Vagina (tissue), 2 donors: Measurements from ENCODE around the gene CMTR1.

Experiments
- CTCF ChIP-seq, 3 experiments: fragments of 450-650 bp in 2 of 3; fragments of 200-600 bp in 1 of 3; sonication (generic) in 1 of 3; IDR thresholded peaks; one replicate each; pipeline ENCODE4 v1.5.1; 2017 to 2019; ENCODE audit warnings: antibody characterized with exemption in 3 of 3, mild to moderate bottlenecking in 2 of 3, moderate library complexity in 2 of 3
- POLR2A ChIP-seq, 2 donors: fragments of 450-650 bp; IDR thresholded peaks; one replicate each; pipeline ENCODE4 v1.6.1; 2017; ENCODE audit warnings: antibody characterized with exemption in 2 of 2, mild to moderate bottlenecking in 2 of 2, moderate library complexity in 2 of 2
- POLR2AphosphoS5 ChIP-seq, 2 donors: sonication (generic); formaldehyde crosslinking; IDR thresholded peaks; one replicate each; pipeline ENCODE4 v1.9.0; 2017; ENCODE audit warnings: antibody characterized with exemption in 2 of 2, mild to moderate bottlenecking in 2 of 2, low read depth in 1 of 2; ENCODE audit not compliant: insufficient read depth in 1 of 2

GRCh38 chr6:37531026-37531425 is 98.0 kb downstream of the CMTR1 start:
- TF ChIP-seq CTCF (IDR thresholded peaks at IDR 0.05) (no peak), POLR2A (IDR thresholded peaks at IDR 0.05) (no peak), POLR2AphosphoS5 (IDR thresholded peaks at IDR 0.05; ENCODE audit: insufficient read depth in 1 of 2, low read depth in 1 of 2) (no peak)
